Stomach (tissue), 9 donors: ENCODE measurements around the gene RGS17. TPM values are rescaled to one million over a fixed set of nuclear protein-coding genes. Genes with fewer than 3 reads are reported as not detected.

Source experiments
- DNase-seq, 2 donors: peaks; one replicate each; pipeline versions ENCODE4 v3.0.0 to v3.0.0-alpha.2; 2013 to 2019
- H3K27ac ChIP-seq, 5 donors: fragments of 200-600 bp in 4 of 5; sonication (generic) in 4 of 5; one replicate each; pipeline ENCODE4 v1.5.1; 2013 to 2019; ENCODE audit warnings: mild to moderate bottlenecking in 1 of 5, moderate library complexity in 1 of 5
- H3K27me3 ChIP-seq, 3 donors: fragments of 200-600 bp; sonication (generic); one replicate each; pipeline ENCODE4 v1.5.1; 2017 to 2019; ENCODE audit warnings: mixed run types in 1 of 3
- H3K36me3 ChIP-seq, 4 donors: fragments of 200-600 bp; sonication (generic); 1 replicate in 3 of 4; 2 replicates in 1 of 4; pipeline ENCODE4 v1.5.1; 2016 to 2019
- H3K4me1 ChIP-seq, 4 donors: fragments of 200-600 bp; sonication (generic); one replicate each; pipeline ENCODE4 v1.5.1; 2016 to 2019
- H3K4me3 ChIP-seq, 4 donors: fragments of 200-600 bp; sonication (generic) in 3 of 4; one replicate each; pipeline ENCODE4 v1.5.1; 2016 to 2019; ENCODE audit warnings: mild to moderate bottlenecking in 1 of 4
- H3K9me3 ChIP-seq, 4 donors: fragments of 200-600 bp; sonication (generic); one replicate each; pipeline ENCODE4 v1.5.1; 2016 to 2019
- CTCF ChIP-seq, 7 experiments: fragments of 450-650 bp in 4 of 7; fragments of 200-600 bp in 3 of 7; sonication (generic) in 3 of 7; IDR thresholded peaks; one replicate each; pipeline ENCODE4 v1.5.1; 2016 to 2019; ENCODE audit warnings: antibody characterized with exemption in 7 of 7, control low read depth in 2 of 7, mild to moderate bottlenecking in 1 of 7
- EP300 ChIP-seq: sonication (generic); formaldehyde crosslinking; IDR thresholded peaks from one replicate; pipeline ENCODE4 v1.6.1; 2017; ENCODE audit warnings: antibody characterized with exemption
- POLR2A ChIP-seq, 4 donors: fragments of 450-650 bp; IDR thresholded peaks; one replicate each; pipeline ENCODE4 v1.6.1; 2016; ENCODE audit warnings: antibody characterized with exemption in 4 of 4, control low read depth in 2 of 4, mild to moderate bottlenecking in 1 of 4, moderate library complexity in 1 of 4
- POLR2AphosphoS5 ChIP-seq, 3 donors: sonication (generic); formaldehyde crosslinking; IDR thresholded peaks; one replicate each; pipeline ENCODE4 v1.6.1; 2016; ENCODE audit warnings: antibody characterized with exemption in 3 of 3
- WGBS, 5 donors: extraction: QIAGEN DNeasy Blood & Tissue Kit in 3 of 5; methylation state at CpG; one replicate each; pipeline versions ENCODE4 v1.1.5 to v1.1.7; 2013 to 2018; 5-methylcytosine and 5-hydroxymethylcytosine counted together
- intact Hi-C: fragments of 100-400 bp; cut with DNase I; formaldehyde crosslinking; loops from one replicate; pipeline ENCODE4 v1.15.1; 2023; ENCODE audit warnings: low total_unique reads
- polyA plus RNA-seq, 3 donors: library from polyadenylated mRNA; stranded (reverse); fragments of 200-250 nt; gene quantifications; one replicate each; pipeline ENCODE4 v1.2.3, GENCODE V29; 2013
- total RNA-seq, 5 donors: library from RNA; depleted of rRNA; stranded (reverse); fragments of >200 nt; gene quantifications; one replicate each; pipeline versions ENCODE4 v1.1.0 to v1.2.3, GENCODE V29; 2014 to 2016
- donor health status: healthy with polysubstance abuse.
- donor health status: Bipolar disorder and iron deficiency.
- donor health status: healthy.

RGS17 gene
- total and polyA plus RNA-seq, 8 donors: 0.33 to 2.8 (median 1.7) TPM; not detected in 1

GRCh38 chr6:153070756-153071155 lies 60.3 kb downstream of the RGS17 start:
- Histone ChIP-seq H3K4me3 (no peak overlapping the region), H3K27ac (no peak overlapping the region), H3K4me1 (no peaks in the 10 kb centered on the region), H3K27me3 (no peaks in the 10 kb centered on the region), H3K36me3 (no peaks in the 10 kb centered on the region), H3K9me3 (peaks cover 0 to 6% (median 0%) of the 10 kb centered on the region in 4 donors)
- 86 to 95% (median 92%) methylated on average over 7 of the region's 7 CpGs for WGBS, 5 donors
- no peak for DNase-seq
- TF ChIP-seq CTCF (IDR thresholded peaks at IDR 0.05) (no peak), POLR2AphosphoS5 (IDR thresholded peaks at IDR 0.05) (no peak), POLR2A (IDR thresholded peaks at IDR 0.05) (no peak), EP300 (no peak)
- intact Hi-C loops: no loop called here

GRCh38 chr6:153069897-153070296 lies 61.2 kb downstream of the RGS17 start:
- Histone ChIP-seq H3K9me3 (peaks cover 0 to 6% (median 0%) of the 10 kb centered on the region in 4 donors), H3K36me3 (no peaks in the 10 kb centered on the region), H3K27ac (no peak overlapping the region), H3K4me3 (no peak overlapping the region), H3K27me3 (no peaks in the 10 kb centered on the region), H3K4me1 (no peaks in the 10 kb centered on the region)
- intact Hi-C loops: no loop called here
- TF ChIP-seq EP300: no peak
- no peak for TF ChIP-seq POLR2A (IDR thresholded peaks at IDR 0.05)
- TF ChIP-seq POLR2AphosphoS5 (IDR thresholded peaks at IDR 0.05): no peak
- no peak for TF ChIP-seq CTCF (IDR thresholded peaks at IDR 0.05)
- DNase-seq: no peak

GRCh38 chr6:153065222-153065621 lies 65.9 kb downstream of the RGS17 start:
- TF ChIP-seq CTCF (IDR thresholded peaks at IDR 0.05): no peak
- no peak for TF ChIP-seq POLR2AphosphoS5 (IDR thresholded peaks at IDR 0.05)
- no peak for TF ChIP-seq POLR2A (IDR thresholded peaks at IDR 0.05)
- TF ChIP-seq EP300: no peak
- H3K36me3 ChIP-seq: no peaks in the 10 kb centered on the region
- no peak for DNase-seq
- H3K4me3 ChIP-seq: no peak overlapping the region
- no peaks in the 10 kb centered on the region for H3K27me3 ChIP-seq
- intact Hi-C loops: no loop called here
- H3K27ac ChIP-seq: no peak overlapping the region
- no peaks in the 10 kb centered on the region for H3K4me1 ChIP-seq
- peaks cover 0 to 14% (median 6%) of the 10 kb centered on the region in 4 donors for H3K9me3 ChIP-seq

- intact Hi-C loops: no loop called here
- no peak for TF ChIP-seq EP300
- H3K27me3 ChIP-seq: no peaks in the 10 kb centered on the region
- H3K36me3 ChIP-seq: no peaks in the 10 kb centered on the region
- no peak for DNase-seq
- no peak overlapping the region for H3K27ac ChIP-seq
- no peaks in the 10 kb centered on the region for H3K4me1 ChIP-seq
- peaks cover 0 to 14% (median 6%) of the 10 kb centered on the region in 4 donors for H3K9me3 ChIP-seq
- H3K4me3 ChIP-seq: no peak overlapping the region
Measured at GRCh38 chr6:153063936-153064335, 67.1 kb downstream of the RGS17 start.

- no peak for DNase-seq
- H3K36me3 ChIP-seq: no peaks in the 10 kb centered on the region
- no peak overlapping the region for H3K4me3 ChIP-seq
- no peaks in the 10 kb centered on the region for H3K27me3 ChIP-seq
- no peak for TF ChIP-seq EP300
- TF ChIP-seq POLR2A (IDR thresholded peaks at IDR 0.05): no peak
- TF ChIP-seq POLR2AphosphoS5 (IDR thresholded peaks at IDR 0.05): no peak
- no peak overlapping the region for H3K27ac ChIP-seq
- H3K9me3 ChIP-seq: peaks cover 0 to 12% (median 4%) of the 10 kb centered on the region in 4 donors
- 83 to 94% (median 93%) methylated on average over 2 of the region's 2 CpGs for WGBS, 5 donors
- intact Hi-C loops: no loop called here
- no peaks in the 10 kb centered on the region for H3K4me1 ChIP-seq
Measured at GRCh38 chr6:153062516-153062915, 68.6 kb downstream of the RGS17 start.
